Measurements from ENCODE around the gene TAOK2. TPM values are rescaled to one million over a fixed set of nuclear protein-coding genes. Genes with fewer than 3 reads are reported as not detected.
A peak's percentile ranks its signal among the peaks of the same experiment; 100 is the strongest.

The TAOK2 gene
- total RNA-seq, 1 donor from 2014 or later = 75.4 TPM

DNA sequence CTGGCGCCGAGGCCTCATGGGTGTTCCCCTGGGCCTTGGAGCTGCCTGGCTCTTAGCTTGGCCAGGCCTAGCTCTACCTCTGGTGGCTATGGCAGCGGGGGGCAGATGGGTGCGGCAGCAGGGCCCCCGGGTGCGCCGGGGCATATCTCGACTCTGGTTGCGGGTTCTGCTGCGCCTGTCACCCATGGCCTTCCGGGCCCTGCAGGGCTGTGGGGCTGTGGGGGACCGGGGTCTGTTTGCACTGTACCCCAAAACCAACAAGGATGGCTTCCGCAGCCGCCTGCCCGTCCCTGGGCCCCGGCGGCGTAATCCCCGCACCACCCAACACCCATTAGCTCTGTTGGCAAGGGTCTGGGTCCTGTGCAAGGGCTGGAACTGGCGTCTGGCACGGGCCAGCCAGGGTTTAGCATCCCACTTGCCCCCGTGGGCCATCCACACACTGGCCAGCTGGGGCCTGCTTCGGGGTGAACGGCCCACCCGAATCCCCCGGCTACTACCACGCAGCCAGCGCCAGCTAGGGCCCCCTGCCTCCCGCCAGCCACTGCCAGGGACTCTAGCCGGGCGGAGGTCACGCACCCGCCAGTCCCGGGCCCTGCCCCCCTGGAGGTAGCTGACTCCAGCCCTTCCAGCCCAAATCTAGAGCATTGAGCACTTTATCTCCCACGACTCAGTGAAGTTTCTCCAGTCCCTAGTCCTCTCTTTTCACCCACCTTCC, 13.9 kb downstream of the TAOK2 start:
- TF ChIP-seq, protein P1, sequence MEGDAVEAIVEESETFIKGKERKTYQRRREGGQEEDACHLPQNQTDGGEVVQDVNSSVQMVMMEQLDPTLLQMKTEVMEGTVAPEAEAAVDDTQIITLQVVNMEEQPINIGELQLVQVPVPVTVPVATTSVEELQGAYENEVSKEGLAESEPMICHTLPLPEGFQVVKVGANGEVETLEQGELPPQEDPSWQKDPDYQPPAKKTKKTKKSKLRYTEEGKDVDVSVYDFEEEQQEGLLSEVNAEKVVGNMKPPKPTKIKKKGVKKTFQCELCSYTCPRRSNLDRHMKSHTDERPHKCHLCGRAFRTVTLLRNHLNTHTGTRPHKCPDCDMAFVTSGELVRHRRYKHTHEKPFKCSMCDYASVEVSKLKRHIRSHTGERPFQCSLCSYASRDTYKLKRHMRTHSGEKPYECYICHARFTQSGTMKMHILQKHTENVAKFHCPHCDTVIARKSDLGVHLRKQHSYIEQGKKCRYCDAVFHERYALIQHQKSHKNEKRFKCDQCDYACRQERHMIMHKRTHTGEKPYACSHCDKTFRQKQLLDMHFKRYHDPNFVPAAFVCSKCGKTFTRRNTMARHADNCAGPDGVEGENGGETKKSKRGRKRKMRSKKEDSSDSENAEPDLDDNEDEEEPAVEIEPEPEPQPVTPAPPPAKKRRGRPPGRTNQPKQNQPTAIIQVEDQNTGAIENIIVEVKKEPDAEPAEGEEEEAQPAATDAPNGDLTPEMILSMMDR (IDR thresholded peaks at IDR 0.05) = no peak
- Histone ChIP-seq H3K27me3 (no peaks in the 10 kb centered on the region), H3K36me3 (peaks cover 90% of the 10 kb centered on the region), H3K4me1 (peaks cover 9% of the 10 kb centered on the region), H3K27ac (peak overlapping the region; percentile 11), H3K9me3 (no peaks in the 10 kb centered on the region), H3K4me3 (peak overlapping the region; percentile 16)
- no peak for ATAC-seq
- intact Hi-C loops (cut with DNase I) = no loop called here
- DNase-seq = peak; percentile 65

DNA sequence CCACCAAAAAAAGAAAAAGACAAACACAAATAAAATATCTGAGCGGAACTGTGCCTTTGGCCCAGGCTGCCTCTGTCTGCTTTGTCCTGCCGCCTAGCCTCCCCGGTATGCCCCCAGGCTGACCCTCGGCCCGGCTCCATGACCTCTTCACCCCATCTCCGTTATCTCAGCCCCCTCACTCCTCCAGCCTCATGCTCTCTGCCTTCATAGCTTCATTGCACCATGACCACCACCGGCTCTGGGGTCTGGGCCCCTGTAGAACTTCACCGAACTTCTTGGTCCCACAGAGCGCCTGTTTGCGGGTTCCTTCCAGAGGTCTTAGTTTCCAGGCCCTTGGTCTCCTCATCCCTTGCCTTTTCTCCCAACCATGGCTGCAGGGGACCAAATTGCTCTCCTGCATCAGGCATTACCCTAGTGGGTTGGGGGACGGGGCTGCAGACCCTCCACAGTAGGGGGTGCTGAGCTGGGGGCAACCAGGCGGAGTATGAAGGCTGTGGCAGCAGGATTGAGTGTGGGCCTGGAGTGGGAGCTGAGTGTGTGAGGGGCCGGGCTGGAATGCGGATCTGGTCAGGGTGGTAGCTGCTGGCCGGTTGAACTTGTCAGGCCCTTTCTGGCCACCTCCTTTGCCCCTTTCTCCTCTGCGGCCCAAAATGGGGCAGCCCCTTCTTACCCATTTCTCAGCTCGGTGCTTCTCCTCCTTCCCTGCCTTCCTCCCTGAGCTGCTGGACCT, 14.8 kb downstream of the TAOK2 start:
- Histone ChIP-seq H3K9me3 (no peaks in the 10 kb centered on the region), H3K27ac (peak overlapping the region; percentile 67), H3K4me3 (peak overlapping the region; percentile 16), H3K4me1 (peaks cover 9% of the 10 kb centered on the region), H3K27me3 (no peaks in the 10 kb centered on the region), H3K36me3 (peaks cover 90% of the 10 kb centered on the region)
- DNase-seq (peak; percentile 67), ATAC-seq (no peak)
- intact Hi-C loops (cut with DNase I) = no loop called here
- TF ChIP-seq, protein P1 (IDR thresholded peaks at IDR 0.05) = no peak

DNA sequence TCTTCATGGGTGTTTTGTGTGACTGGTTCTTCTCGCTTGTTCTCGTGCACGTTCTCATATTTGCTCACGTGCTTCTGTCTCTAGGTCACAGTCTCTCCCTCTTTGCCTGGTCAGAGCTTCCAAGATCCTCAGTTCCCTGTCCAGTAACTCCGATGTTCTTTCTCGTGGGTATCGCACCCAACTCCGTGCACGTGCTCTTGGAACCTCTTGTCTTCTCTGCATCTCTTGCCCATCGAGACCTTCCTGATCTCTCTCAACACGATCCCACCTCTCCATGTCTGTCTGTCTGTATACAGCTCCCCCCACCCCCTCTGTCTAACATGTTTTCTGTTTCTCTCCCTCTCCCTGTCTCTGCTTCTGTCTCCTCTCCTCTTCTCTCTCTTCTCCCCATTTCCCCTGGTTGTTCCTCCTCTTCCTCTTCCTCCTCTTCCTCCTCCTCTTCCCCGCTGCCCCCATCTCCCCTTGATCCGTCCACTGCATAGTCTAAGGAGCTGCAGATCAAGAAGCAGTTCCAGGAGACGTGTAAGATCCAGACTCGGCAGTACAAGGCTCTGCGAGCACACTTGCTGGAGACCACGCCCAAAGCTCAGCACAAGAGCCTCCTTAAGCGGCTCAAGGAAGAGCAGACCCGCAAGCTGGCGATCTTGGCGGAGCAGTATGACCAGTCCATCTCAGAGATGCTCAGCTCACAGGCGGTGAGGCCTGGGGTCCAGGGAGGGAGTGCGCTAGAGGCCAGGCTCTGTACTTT, 15.6 kb downstream of the TAOK2 start:
- ATAC-seq (peak; percentile 72), DNase-seq (peak; percentile 80)
- Histone ChIP-seq H3K27me3 (no peaks in the 10 kb centered on the region), H3K4me3 (peak overlapping the region; percentile 16), H3K4me1 (peaks cover 13% of the 10 kb centered on the region), H3K9me3 (no peaks in the 10 kb centered on the region), H3K36me3 (peaks cover 84% of the 10 kb centered on the region), H3K27ac (peak overlapping the region; percentile 67)
- TF ChIP-seq, protein P1 (IDR thresholded peaks at IDR 0.05) = no peak
- intact Hi-C loops (cut with DNase I) = no loop called here

DNA sequence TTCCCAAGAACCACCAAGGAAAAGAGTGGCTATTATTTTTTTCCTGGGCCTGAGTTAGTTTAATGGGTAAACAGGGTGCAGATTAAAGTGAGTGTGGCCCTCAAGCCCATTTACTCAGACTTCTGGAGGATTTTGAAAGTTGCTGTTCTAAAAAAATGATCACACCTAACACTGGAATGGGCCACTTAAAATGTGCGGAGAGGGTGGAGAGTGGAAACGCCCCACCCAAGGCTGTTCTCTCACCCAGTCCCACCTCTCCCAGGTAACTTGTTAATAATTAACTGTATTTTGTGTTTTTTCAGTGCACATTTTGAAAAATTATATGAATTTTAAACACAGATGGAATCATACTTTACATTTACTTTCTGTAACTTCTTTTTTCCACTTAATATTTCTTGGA, 16.4 kb downstream of the TAOK2 start:
- ATAC-seq = peak; percentile 66
- peaks cover 77% of the 10 kb centered on the region for H3K36me3 ChIP-seq
- no peak for DNase-seq
- H3K27ac ChIP-seq = peak overlapping the region; percentile 67
- H3K4me1 ChIP-seq = peaks cover 20% of the 10 kb centered on the region
- no peak overlapping the region for H3K4me3 ChIP-seq
- no peaks in the 10 kb centered on the region for H3K27me3 ChIP-seq
- H3K9me3 ChIP-seq = no peaks in the 10 kb centered on the region
- TF ChIP-seq, protein P1 (IDR thresholded peaks at IDR 0.05) = no peak
- intact Hi-C loops (cut with DNase I) = loop anchor here (10.0 kb wide), 1 partner anchor 65 kb away; the partner anchor contains the start of gene KCTD13

DNA sequence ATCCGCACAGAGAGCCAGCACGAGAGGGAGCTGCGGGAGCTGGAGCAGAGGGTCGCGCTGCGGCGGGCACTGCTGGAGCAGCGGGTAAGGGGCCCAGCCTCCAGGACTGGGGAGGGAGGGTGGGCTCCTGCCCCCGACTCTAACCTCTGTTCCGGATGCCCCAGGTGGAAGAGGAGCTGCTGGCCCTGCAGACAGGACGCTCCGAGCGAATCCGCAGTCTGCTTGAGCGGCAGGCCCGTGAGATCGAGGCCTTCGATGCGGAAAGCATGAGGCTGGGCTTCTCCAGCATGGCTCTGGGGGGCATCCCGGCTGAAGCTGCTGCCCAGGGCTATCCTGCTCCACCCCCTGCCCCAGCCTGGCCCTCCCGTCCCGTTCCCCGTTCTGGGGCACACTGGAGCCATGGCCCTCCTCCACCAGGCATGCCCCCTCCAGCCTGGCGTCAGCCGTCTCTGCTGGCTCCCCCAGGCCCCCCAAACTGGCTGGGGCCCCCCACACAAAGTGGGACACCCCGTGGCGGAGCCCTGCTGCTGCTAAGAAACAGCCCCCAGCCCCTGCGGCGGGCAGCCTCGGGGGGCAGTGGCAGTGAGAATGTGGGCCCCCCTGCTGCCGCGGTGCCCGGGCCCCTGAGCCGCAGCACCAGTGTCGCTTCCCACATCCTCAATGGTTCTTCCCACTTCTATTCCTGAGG, 17.4 kb downstream of the TAOK2 start:
- Histone ChIP-seq H3K27ac (peak overlapping the region; percentile 30), H3K27me3 (no peaks in the 10 kb centered on the region), H3K4me3 (no peak overlapping the region), H3K9me3 (no peaks in the 10 kb centered on the region), H3K36me3 (peaks cover 67% of the 10 kb centered on the region), H3K4me1 (peaks cover 20% of the 10 kb centered on the region)
- no peak for DNase-seq
- TF ChIP-seq, protein P1 (IDR thresholded peaks at IDR 0.05) = no peak
- ATAC-seq = no peak
- intact Hi-C loops (cut with DNase I) = loop anchor here (10.0 kb wide), 1 partner anchor 66 kb away; the partner anchor contains the start of gene KCTD13
